Measurements from ENCODE around the gene WIPI1.

Gene WIPI1

DNA sequence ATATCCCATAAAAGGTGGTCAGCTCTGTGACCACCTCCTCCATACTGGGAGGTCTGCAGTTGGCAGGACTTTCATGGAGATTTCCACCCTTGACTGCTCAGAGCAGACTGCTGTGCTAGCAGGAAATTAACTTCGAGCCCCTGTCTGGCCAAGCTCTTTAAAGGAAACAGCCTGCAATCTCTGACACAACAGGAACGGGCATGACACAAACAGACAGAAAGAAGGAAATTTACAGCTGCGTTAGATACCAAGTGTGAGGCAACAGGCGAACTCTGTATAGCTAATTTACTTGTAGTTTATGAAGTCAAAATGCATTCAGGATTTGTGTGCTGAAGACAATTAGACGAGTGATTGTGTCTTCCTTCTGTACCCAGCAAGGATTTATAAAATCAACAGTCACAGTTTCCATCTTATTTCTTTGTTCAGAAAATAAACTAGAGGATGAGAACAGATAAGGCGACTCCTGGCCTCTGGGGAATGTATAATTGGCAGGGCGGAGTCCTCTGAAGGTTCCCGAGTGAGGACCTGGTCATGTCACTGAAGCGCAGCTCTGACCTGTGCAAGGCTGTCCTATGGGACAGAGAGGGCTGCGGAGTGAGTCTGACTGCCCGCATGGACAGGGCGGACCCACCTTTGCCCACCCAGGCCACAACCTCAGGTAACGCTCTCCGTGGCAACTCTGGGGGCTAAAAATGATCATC, 16.1 kb downstream of the WIPI1 start:
- Histone ChIP-seq H3K36me3 (ENCODE audit: control insufficient read depth, insufficient read depth, low read length) (peaks cover 8% of the 10 kb centered on the region), H3K27me3 (replicated peaks; ENCODE audit: control insufficient read depth, insufficient read depth, low read length) (no peaks in the 10 kb centered on the region), H3K4me3 (replicated peaks; ENCODE audit: low read depth, low read length) (no peak overlapping the region)
- no peak for DNase-seq (ENCODE audit: extremely low read depth, insufficient read length)
- TF ChIP-seq, protein P1, sequence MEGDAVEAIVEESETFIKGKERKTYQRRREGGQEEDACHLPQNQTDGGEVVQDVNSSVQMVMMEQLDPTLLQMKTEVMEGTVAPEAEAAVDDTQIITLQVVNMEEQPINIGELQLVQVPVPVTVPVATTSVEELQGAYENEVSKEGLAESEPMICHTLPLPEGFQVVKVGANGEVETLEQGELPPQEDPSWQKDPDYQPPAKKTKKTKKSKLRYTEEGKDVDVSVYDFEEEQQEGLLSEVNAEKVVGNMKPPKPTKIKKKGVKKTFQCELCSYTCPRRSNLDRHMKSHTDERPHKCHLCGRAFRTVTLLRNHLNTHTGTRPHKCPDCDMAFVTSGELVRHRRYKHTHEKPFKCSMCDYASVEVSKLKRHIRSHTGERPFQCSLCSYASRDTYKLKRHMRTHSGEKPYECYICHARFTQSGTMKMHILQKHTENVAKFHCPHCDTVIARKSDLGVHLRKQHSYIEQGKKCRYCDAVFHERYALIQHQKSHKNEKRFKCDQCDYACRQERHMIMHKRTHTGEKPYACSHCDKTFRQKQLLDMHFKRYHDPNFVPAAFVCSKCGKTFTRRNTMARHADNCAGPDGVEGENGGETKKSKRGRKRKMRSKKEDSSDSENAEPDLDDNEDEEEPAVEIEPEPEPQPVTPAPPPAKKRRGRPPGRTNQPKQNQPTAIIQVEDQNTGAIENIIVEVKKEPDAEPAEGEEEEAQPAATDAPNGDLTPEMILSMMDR (IDR thresholded peaks at IDR 0.05; ENCODE audit: insufficient read depth, low read length, poor library complexity, severe bottlenecking): no peak

DNA sequence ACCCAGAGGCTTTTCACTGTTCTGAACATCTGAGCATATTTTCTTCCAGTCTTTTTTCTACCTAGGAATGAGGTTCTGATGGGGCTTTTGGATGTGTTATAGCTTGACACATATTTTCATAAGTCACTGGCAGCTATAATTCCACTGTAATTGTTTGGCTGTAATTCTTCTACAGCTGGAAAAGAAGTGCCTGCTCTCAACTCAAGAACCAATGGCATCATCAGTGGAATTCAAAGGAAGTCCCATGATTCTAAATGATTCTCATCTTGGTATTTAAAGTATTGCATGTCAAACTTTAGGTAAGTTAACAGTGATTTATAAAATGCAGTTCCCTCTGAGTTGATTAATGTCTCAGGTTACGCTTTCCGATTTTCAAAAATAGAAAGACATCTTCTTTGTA, 16.8 kb downstream of the WIPI1 start:
- Histone ChIP-seq H3K27me3 (replicated peaks; ENCODE audit: control insufficient read depth, insufficient read depth, low read length) (no peaks in the 10 kb centered on the region), H3K36me3 (ENCODE audit: control insufficient read depth, insufficient read depth, low read length) (peaks cover 6% of the 10 kb centered on the region), H3K4me3 (replicated peaks; ENCODE audit: low read depth, low read length) (no peak overlapping the region)
- TF ChIP-seq, protein P1 (IDR thresholded peaks at IDR 0.05; ENCODE audit: insufficient read depth, low read length, poor library complexity, severe bottlenecking): no peak
- no peak for DNase-seq (ENCODE audit: extremely low read depth, insufficient read length)

DNA sequence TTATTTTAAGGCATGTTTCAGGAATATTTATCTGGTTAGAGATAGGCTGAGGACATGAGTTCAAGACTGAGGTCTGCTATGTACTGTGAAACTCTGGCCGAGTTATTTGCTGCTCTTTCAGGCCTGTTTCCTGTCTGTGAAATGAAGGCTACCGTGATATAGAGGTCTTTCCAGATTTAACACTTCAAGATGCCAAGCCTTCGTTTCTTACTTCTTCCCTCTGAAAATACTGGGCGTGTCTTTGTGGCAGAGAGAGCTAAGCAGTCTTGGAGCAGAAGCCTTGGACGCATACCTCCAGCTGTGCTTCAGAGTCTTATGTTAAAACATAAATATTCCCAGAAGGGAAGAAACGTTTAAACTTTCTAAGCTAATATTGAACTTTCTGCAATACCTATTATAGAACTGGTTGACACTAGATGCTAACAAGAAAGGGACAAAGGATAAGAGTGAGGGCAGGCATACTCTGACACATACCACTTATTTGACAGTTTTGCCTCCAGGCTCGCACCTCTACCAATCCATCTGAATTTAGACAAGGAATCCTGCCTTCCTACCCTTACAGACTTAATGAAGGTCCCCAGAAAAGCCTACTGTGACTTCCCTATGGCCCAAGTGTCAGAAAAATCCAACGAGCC, 17.5 kb downstream of the WIPI1 start:
- TF ChIP-seq, protein P1 (IDR thresholded peaks at IDR 0.05; ENCODE audit: insufficient read depth, low read length, poor library complexity, severe bottlenecking): no peak
- Histone ChIP-seq H3K36me3 (ENCODE audit: control insufficient read depth, insufficient read depth, low read length) (peaks cover 8% of the 10 kb centered on the region), H3K4me3 (replicated peaks; ENCODE audit: low read depth, low read length) (no peak overlapping the region), H3K27me3 (replicated peaks; ENCODE audit: control insufficient read depth, insufficient read depth, low read length) (no peaks in the 10 kb centered on the region)
- DNase-seq (ENCODE audit: extremely low read depth, insufficient read length): no peak

DNA sequence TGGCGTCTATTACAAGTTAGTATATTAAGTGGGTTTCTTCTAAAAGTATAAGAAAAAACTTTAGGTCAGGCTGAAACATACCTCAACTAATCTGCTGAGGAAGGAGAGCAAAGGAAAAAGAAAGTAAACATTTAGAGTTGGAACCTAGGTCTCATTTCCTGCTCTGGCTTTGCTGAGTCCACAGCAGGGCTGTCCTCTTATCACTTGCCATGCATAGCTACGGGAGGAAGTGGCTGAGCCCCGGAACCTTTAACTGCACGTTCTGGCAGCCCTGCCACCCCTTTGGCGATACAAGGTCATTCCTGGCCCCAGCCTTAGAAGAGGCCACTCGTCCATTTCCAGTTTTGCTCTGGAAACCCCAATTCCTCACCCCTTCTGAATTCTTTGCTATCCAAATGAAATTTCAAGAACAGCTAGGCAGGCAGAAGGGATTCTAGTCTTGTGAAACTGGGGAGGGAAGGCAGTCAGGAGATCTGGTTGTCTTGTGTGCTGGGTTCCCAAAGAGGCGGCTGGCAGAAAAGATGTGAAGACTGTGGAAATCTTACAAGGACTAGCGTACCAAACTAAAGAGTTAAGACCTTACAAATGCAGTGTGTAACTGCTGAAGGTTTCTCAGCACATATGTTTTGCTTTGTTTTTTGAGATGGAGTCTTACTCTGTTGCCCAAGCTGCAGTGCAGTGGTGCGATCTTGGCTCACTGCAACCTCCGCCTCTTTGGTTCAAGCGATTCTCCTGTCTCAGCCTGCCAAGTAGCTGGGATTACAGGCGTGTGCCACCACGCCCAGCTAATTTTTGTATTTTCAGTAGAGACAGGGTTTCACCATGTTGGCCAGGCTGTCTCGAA, 19.1 kb downstream of the WIPI1 start:
- Histone ChIP-seq H3K36me3 (ENCODE audit: control insufficient read depth, insufficient read depth, low read length) (peaks cover 15% of the 10 kb centered on the region), H3K27me3 (replicated peaks; ENCODE audit: control insufficient read depth, insufficient read depth, low read length) (no peaks in the 10 kb centered on the region), H3K4me3 (replicated peaks; ENCODE audit: low read depth, low read length) (peak overlapping the region; percentile 12)
- TF ChIP-seq, protein P1 (IDR thresholded peaks at IDR 0.05; ENCODE audit: insufficient read depth, low read length, poor library complexity, severe bottlenecking): no peak
- DNase-seq (ENCODE audit: extremely low read depth, insufficient read length): no peak

DNA sequence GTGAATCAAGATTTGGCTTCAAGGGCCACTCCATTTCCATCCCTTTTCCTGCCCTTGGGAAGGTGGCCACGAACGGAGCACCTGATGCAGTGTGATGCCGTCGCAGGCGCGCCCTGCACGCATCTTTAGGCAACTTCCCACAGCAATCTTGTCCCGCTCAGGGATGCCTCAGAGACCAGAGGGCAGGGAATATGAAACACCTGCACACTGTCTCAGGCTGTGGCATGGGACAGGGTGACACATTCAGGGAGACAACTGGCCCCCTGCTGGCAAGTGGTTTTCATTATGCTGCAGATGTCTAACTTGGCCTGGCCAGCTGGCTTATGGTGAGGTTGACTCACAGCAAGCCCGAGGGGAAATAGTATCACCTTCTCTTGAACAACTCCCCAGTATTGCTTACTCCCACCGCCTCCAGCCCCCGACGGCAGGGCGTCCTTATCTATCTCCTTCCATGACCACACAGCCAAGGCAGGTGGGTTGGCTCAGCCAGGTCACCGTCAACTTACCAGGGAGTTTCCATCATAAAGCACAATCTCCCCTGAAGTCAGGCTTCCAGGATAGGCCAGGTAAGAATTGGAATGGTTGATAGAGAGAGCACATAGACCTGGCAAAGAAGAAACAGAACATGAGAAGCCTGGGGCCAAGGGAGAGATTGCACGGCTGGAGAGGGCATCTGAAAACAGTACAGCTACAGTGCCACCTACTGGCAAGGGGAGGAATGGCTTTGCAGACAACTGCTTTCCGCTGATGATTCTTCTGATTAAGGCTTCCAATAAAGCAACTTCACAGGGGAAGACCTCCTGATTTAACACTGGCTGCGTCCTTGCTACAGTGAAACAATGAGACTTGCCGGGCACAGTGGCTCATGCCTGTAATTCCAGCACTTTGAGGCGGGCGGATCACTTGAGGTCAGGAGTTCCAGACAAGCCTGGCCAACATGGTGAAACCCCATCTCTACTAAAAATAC, 21.1 kb downstream of the WIPI1 start:
- no peak overlapping the region for H3K4me3 ChIP-seq (replicated peaks; ENCODE audit: low read depth, low read length)
- TF ChIP-seq, protein P1 (IDR thresholded peaks at IDR 0.05; ENCODE audit: insufficient read depth, low read length, poor library complexity, severe bottlenecking): peak; percentile 89
- DNase-seq (ENCODE audit: extremely low read depth, insufficient read length): peak; percentile 53
- peaks cover 23% of the 10 kb centered on the region for H3K36me3 ChIP-seq (ENCODE audit: control insufficient read depth, insufficient read depth, low read length)
- no peaks in the 10 kb centered on the region for H3K27me3 ChIP-seq (replicated peaks; ENCODE audit: control insufficient read depth, insufficient read depth, low read length)

Data from GM06990 (cell line).